SJSA1 (cell line): ENCODE results near the gene ZPLD1. TPM values are rescaled to one million over a fixed set of nuclear protein-coding genes. Genes with fewer than 3 reads are reported as not detected.

ENCODE experiments used
- DNase-seq, 2 experiments: peaks; one replicate each; pipeline ENCODE4 v3.0.0-alpha.2; 2015 to 2020; ENCODE audit warnings: low spot score in 2 of 2, low read depth in 1 of 2
- H3K27ac ChIP-seq: fragments of 250-450 bp; sonication (Bioruptor Pico); 2 replicates; pipeline ENCODE4 v1.5.1; 2020; ENCODE audit warnings: mild to moderate bottlenecking, moderate library complexity
- H3K27me3 ChIP-seq: fragments of 250-450 bp; sonication (Bioruptor Pico); replicated peaks from 2 replicates; pipeline ENCODE4 v1.5.1; 2020; ENCODE audit warnings: mild to moderate bottlenecking, moderate library complexity
- H3K36me3 ChIP-seq: fragments of 250-450 bp; sonication (Bioruptor Pico); 2 replicates; pipeline ENCODE4 v1.5.1; 2020; ENCODE audit warnings: mild to moderate bottlenecking
- H3K4me1 ChIP-seq: fragments of 250-450 bp; sonication (Bioruptor Pico); replicated peaks from 2 replicates; pipeline ENCODE4 v1.6.1; 2021; ENCODE audit warnings: mild to moderate bottlenecking
- H3K4me3 ChIP-seq: fragments of 250-450 bp; sonication (Bioruptor Pico); 2 replicates; pipeline ENCODE4 v1.5.1; 2020; ENCODE audit warnings: mild to moderate bottlenecking
- H3K9me3 ChIP-seq: fragments of 250-450 bp; sonication (Bioruptor Pico); replicated peaks from 2 replicates; pipeline ENCODE4 v1.5.1; 2020; ENCODE audit warnings: mild to moderate bottlenecking
- total RNA-seq: library from RNA; depleted of rRNA; stranded (reverse); fragments of >200 nt; shearing (Covaris generic); gene quantifications from 2 replicates; pipeline ENCODE4 v1.2.3, GENCODE V29; 2014; rRNA removed

ZPLD1 gene
- total RNA-seq, result not detected in 2 replicates

DNA sequence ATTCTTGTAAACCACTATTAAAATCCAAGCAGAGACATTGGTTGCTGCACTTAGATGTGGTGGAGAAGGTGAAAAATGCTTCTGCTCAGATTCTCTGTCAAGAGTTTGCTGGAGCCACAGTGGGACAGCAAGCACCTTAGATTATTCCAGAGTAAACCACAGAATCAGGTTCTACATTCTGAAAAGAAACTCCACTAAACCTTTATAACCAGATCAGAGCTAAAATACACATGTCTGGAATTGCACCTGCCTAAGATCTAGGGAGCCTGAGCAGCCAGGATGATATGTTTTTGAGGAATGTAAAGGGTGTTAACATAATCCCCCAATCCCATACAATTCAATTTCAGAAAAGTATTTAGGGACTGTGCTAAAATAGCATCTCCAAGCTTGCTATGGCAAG is at the start of gene ZPLD1:
Gene ZPLD1, plus strand, starts transcription at position 301 of the 400 bp plus-strand sequence. CDS start 3,473 bp downstream, outside the sequence.
- Histone ChIP-seq H3K36me3 (no peaks in the 10 kb centered on the region), H3K9me3 (no peaks in the 10 kb centered on the region), H3K27ac (no peak within 1 kb of the TSS), H3K27me3 (no peaks in the 10 kb centered on the region), H3K4me1 (no peaks in the 10 kb centered on the region), H3K4me3 (no peak within 1 kb of the TSS)
- DNase-seq, result no peak

DNA sequence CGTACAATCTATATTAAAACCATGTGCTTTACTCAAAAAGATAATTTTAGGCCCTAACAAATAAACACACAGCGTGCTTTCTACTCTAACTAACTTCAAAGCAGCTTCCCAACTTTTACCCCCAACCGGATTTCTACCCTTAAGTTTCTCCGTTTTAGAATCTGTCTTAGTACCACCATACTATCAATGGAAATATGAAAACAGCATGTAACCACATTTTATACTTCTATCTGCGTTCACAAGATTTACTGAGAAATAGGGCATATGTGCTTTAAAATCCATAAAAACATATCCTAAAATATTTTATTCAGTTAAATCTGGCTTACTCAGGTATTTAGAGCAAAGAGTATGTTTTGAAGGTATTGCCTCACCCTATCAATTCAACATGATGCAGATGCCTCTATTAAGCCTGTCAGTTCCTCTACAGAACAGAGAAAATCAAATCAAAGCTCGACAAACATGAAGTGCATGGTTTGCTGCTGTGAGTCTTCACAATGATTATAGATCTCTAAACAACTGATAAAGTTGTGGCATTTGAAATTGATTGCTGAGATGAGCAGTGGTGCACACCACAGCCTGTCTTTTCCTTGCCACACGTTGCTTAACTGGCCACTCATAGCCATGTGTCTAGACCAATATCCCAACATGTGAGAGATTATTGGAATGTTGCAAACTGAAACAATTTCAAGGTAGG is 44.5 kb upstream of the ZPLD1 start:
- H3K27me3 ChIP-seq, result no peaks in the 10 kb centered on the region
- no peak for DNase-seq

DNA sequence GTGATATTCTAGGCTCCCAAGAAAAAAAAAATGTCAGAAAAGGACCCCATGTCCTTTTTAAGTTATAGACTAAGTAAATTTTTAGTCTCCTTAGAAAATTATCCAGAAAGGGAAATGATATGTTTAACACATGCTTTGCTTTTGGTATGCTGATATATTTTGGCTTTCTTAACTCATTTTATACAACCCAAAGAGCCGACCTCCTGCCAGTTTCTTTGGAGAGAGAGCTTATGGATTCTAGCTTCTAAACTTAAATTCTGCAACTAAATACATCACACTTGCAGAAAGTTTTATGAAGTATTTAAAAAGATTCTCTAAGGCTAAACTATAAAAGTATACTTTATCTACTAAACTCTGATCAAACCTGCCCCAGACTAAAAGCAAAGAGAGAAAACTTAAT is 43.9 kb upstream of the ZPLD1 start:
- Histone ChIP-seq H3K27ac (no peak overlapping the region), H3K27me3 (no peaks in the 10 kb centered on the region), H3K9me3 (no peaks in the 10 kb centered on the region), H3K4me1 (no peaks in the 10 kb centered on the region), H3K4me3 (no peak overlapping the region), H3K36me3 (no peaks in the 10 kb centered on the region)
- no peak for DNase-seq

More for the DNA sequence above, 44.5 kb upstream of the ZPLD1 start:
- H3K4me3 ChIP-seq, result no peak overlapping the region
- no peaks in the 10 kb centered on the region for H3K36me3 ChIP-seq
- H3K27ac ChIP-seq, result no peak overlapping the region
- no peaks in the 10 kb centered on the region for H3K4me1 ChIP-seq
- no peaks in the 10 kb centered on the region for H3K9me3 ChIP-seq

DNA sequence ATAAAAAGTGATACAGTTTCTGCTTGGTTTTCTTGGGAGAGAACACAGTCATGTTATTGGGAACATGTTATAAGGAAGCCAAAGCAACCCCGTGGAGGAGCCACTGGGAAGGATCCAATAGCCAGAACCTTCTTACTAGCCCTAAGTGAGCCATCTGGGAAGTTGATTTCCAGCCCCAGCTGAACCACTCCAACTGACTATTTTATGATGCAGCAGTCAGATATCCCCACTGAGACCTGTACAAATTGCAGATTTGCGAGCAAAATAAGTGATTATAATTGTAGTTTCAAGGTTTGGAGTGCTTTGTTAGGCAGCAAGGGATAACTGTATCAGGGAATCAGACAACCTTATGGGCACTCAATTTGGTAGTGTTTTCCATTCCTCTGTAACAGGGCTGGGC is 43.3 kb upstream of the ZPLD1 start:
- H3K4me1 ChIP-seq, result no peaks in the 10 kb centered on the region
- H3K27me3 ChIP-seq, result no peaks in the 10 kb centered on the region
- no peak overlapping the region for H3K4me3 ChIP-seq
- no peaks in the 10 kb centered on the region for H3K36me3 ChIP-seq
- no peak overlapping the region for H3K27ac ChIP-seq
- DNase-seq, result no peak
- H3K9me3 ChIP-seq, result no peaks in the 10 kb centered on the region

DNA sequence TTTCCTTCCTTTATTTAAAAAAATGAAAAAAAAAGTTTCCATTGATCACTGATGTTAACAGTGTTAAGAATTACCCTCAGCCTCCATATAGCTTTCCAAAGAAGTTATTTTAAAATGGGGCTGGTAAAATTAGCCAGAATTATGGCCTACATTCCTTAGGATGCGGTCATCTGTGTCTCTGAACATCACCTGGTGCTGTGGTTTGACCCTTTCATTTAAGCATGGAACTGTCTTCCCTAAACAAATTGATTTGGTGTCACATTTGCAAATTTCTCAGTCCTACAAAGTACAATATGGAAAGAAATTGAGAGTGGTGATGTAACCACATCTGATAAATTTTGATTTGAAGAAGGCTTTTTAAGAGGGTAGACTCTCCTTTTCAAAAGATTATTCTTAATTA is 40.3 kb upstream of the ZPLD1 start:
- H3K4me3 ChIP-seq, result no peak overlapping the region
- no peaks in the 10 kb centered on the region for H3K27me3 ChIP-seq
- no peaks in the 10 kb centered on the region for H3K36me3 ChIP-seq
- H3K27ac ChIP-seq, result no peak overlapping the region
- no peaks in the 10 kb centered on the region for H3K4me1 ChIP-seq
- no peak for DNase-seq
- H3K9me3 ChIP-seq, result no peaks in the 10 kb centered on the region

DNA sequence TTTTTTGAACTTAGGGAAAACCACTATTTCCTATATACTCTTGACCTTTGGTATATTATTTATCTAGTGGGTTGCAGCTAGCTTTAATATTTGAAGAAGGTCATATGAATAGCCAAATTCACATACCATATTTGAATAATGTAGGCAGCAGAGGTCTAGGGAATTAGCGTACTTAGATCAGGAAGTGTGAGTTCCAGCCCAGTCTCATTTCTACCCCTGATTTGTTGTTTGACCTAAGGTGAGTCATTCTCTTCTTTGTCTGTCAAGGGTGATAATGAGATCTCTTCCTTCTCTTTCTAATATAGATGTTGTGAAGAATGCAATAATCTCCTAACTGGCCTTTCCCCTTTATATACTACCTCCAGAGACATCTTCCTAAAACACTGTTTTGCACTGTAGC is 36.6 kb upstream of the ZPLD1 start:
- H3K36me3 ChIP-seq, result no peaks in the 10 kb centered on the region

DNA sequence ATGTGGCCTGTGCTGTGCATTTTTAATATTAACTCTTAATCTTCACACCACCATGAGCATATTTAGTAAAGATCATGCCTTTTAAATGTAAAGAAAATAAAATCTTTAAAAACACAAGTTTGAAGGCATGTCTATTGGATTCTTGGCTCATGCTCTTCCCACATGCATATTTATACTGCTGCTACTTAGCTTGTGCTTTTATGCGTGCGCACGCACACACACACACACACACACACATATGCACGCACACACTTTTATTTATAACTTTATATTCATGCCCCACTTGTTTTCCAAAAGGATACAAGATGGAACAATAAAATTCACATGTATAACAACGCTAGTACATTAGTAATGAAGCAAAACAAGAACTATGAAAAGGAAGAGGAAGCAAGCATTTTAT is 36.1 kb upstream of the ZPLD1 start:
- H3K4me1 ChIP-seq, result no peaks in the 10 kb centered on the region
- H3K9me3 ChIP-seq, result no peaks in the 10 kb centered on the region; the same call in 1 of the 2 replicates
- no peak overlapping the region for H3K27ac ChIP-seq
- H3K27me3 ChIP-seq, result no peaks in the 10 kb centered on the region; the same call in 1 of the 2 replicates
- no peak overlapping the region for H3K4me3 ChIP-seq
- no peak for DNase-seq
- no peaks in the 10 kb centered on the region for H3K36me3 ChIP-seq

More for the DNA sequence above, 36.6 kb upstream of the ZPLD1 start:
- H3K9me3 ChIP-seq, result no peaks in the 10 kb centered on the region; the same call in 1 of the 2 replicates
- DNase-seq, result no peak
- H3K4me1 ChIP-seq, result no peaks in the 10 kb centered on the region
- H3K27ac ChIP-seq, result no peak overlapping the region
- H3K27me3 ChIP-seq, result no peaks in the 10 kb centered on the region; the same call in 1 of the 2 replicates
- H3K4me3 ChIP-seq, result no peak overlapping the region

DNA sequence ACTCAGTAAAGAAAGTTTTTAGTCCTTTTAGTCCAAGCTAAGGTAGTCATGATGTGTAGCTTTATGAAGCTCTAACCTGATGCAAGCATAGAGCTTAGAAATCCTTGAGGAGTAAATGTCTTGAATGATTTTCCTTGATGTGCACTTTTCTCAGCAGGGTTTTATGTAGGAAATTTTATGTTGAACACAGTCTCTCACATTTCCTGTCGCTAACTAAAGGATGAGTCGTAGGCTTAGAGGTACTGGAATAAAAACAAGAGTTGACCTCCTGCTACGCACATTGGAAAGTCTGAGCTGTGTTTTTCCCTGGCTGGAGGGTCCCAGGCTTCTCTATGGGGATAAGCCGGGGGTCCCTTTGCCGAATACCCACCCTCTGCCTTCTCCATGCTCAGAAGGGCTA is 34.7 kb upstream of the ZPLD1 start:
- Histone ChIP-seq H3K9me3 (no peaks in the 10 kb centered on the region; the same call in 1 of the 2 replicates), H3K27ac (no peak overlapping the region)
- no peak for DNase-seq

DNA sequence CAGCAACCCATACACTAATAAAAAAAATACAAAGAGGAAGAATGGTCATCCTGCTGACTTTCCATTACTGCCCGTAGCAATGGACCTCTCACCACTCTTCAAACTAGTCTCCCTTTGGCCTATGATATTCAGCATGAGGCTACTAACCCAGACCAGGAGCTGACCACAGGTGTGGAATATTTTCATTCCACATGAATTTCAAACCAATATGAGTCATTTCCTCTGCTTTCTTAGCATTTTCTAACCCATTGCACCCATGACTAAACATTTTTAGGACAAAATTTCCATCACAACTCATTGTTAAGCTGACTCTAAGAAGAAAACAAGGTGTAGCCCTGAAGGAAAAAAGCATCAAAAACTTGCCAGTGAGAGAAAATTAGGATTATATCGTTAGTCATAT is 34.0 kb upstream of the ZPLD1 start:
- H3K27me3 ChIP-seq, result no peaks in the 10 kb centered on the region; the same call in 1 of the 2 replicates
- no peaks in the 10 kb centered on the region; the same call in 1 of the 2 replicates for H3K9me3 ChIP-seq
- H3K4me1 ChIP-seq, result no peaks in the 10 kb centered on the region
- H3K27ac ChIP-seq, result no peak overlapping the region
- no peaks in the 10 kb centered on the region for H3K36me3 ChIP-seq
- no peak overlapping the region for H3K4me3 ChIP-seq
- peak in 1 of 2 experiments; percentile 3 for DNase-seq

More for the DNA sequence above, 34.7 kb upstream of the ZPLD1 start:
- Histone ChIP-seq H3K36me3 (no peaks in the 10 kb centered on the region), H3K4me1 (no peaks in the 10 kb centered on the region), H3K4me3 (no peak overlapping the region), H3K27me3 (no peaks in the 10 kb centered on the region; the same call in 1 of the 2 replicates)

DNA sequence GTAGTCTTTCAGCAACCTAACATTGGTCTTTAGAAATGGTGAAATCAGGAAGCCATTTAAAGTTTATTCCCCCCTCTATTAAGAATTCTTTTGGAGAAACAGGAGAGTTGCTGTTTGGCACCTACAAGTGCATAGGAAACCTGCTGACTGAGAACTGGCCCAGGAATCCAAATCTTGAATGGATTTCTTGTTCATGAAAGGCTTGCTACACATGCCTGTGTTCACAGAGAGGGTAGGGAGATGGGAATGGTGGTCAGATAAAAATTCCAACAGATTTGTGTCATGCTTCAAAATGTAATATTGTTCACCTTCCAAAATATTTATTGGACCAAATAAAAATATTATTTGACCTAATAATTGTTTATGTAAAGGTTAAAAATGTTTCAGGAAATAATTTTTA is 24.2 kb upstream of the ZPLD1 start:
- no peak for DNase-seq
- H3K36me3 ChIP-seq, result no peaks in the 10 kb centered on the region
- H3K4me1 ChIP-seq, result no peaks in the 10 kb centered on the region
- no peaks in the 10 kb centered on the region for H3K27me3 ChIP-seq
- no peaks in the 10 kb centered on the region for H3K9me3 ChIP-seq
- H3K27ac ChIP-seq, result no peak overlapping the region
- no peak overlapping the region for H3K4me3 ChIP-seq

DNA sequence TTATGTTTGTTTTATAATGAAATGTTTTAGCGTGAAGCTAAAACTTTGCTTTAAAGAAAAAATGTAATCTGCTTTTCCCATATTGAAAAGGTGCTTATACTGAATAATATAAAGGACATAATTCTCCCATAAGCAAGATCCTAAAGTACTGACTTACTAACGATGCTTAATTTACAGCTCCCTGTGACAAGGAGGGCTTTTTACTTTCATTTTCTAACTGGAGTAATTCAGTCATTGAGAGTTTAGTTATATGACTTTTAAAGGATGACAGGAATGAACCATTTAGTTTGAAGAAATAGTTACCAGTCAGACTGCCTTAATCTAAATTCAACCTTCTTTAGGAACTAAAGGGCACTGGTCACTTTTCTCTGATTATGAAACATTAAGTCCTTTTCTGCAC is 19.3 kb upstream of the ZPLD1 start:
- Histone ChIP-seq H3K4me3 (no peak overlapping the region), H3K36me3 (no peaks in the 10 kb centered on the region), H3K27me3 (no peaks in the 10 kb centered on the region), H3K9me3 (no peaks in the 10 kb centered on the region), H3K4me1 (no peaks in the 10 kb centered on the region), H3K27ac (no peak overlapping the region)
- DNase-seq, result no peak

DNA sequence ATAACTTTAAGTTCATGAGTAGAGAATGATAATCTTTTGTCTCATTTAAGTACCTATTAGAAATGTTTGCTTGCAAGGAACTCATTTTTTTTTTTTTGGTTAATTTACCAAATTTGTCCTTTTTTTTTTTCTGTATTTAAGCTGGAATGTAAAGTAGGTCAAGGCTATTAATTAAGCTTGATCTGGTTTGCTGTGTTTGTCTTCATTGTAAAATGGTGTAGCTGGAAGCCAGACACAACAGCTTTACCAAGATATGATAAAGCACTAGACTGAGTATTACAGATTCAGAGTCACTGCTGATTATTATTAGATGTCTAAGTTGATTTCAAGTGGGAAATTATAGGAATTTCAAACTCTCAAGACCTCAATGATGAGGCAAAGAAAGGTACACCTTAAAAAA is 15.0 kb upstream of the ZPLD1 start:
- Histone ChIP-seq H3K36me3 (no peaks in the 10 kb centered on the region), H3K9me3 (no peaks in the 10 kb centered on the region), H3K4me1 (no peaks in the 10 kb centered on the region), H3K4me3 (no peak overlapping the region), H3K27ac (no peak overlapping the region), H3K27me3 (no peaks in the 10 kb centered on the region)
- DNase-seq, result no peak

DNA sequence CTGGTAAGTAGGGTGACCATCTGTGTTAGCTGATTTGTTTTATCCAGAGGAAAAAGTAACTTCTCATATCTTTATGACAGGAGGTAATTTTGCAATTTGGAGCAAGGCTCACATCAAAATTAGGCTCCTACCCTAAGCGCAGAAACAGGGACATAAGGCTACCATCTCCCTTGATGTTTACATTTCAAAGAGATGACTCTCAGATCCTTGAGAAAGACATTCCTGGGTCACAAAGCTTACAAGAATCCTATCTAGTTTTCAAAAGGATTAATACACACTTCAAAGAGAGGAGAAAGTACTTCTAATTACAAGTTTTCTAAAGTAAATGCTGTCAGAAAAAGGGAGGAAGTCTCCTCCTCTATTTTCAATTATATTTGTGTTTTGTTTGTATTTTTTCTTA is 7.0 kb downstream of the ZPLD1 start:
- Histone ChIP-seq H3K36me3 (no peaks in the 10 kb centered on the region), H3K27ac (no peak overlapping the region), H3K27me3 (no peaks in the 10 kb centered on the region), H3K9me3 (no peaks in the 10 kb centered on the region), H3K4me1 (no peaks in the 10 kb centered on the region), H3K4me3 (no peak overlapping the region)
- no peak for DNase-seq

DNA sequence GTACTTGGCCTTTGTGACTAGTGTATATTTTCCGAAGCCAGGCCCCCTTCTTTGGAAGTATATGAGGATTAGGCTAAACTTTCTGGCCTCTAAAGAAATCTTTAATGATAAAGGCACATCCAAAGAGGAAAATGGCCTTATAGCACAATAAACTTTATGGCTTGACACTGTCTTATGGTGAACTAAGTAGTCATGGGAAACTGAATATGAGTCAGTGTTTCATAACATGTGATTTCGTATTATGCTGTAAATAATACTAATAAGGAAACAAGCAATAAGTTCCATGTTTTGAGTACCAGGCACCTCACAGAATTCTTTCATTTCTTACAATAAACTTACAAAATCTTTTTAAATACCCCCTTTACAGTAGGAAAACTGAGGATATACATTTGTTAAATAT is 8.2 kb downstream of the ZPLD1 start:
- no peak overlapping the region for H3K4me3 ChIP-seq
- H3K4me1 ChIP-seq, result no peaks in the 10 kb centered on the region
- H3K9me3 ChIP-seq, result no peaks in the 10 kb centered on the region
- no peak for DNase-seq
- H3K27me3 ChIP-seq, result no peaks in the 10 kb centered on the region
- H3K36me3 ChIP-seq, result no peaks in the 10 kb centered on the region
- H3K27ac ChIP-seq, result no peak overlapping the region

DNA sequence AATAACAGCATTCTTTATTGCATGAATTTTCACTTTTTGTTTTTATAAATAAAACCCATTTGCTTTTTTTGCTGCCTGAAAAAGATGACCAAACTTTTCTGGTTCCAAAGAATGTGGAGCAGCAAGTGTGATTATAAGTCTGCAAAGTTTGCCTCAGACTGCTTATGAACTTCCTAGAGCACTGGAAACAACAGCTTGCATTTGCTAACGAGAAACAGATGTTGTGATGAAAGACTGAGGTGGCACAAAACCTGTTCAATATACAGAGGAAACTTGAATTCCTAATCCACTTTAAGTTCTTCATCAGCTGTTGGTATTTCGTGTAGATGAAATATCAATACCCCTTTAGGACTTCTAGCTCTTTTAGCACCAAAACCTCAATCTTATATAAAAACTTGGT is 9.3 kb downstream of the ZPLD1 start:
- 0 out of 2 replicates have a peak, but pooled peaks cover under 1% of the 10 kb centered on the region for H3K4me1 ChIP-seq
- no peaks in the 10 kb centered on the region for H3K27me3 ChIP-seq

More for the DNA sequence above, 9.3 kb downstream of the ZPLD1 start:
- Histone ChIP-seq H3K27ac (no peak overlapping the region), H3K36me3 (no peaks in the 10 kb centered on the region), H3K9me3 (no peaks in the 10 kb centered on the region), H3K4me3 (no peak overlapping the region)
- DNase-seq, result no peak
